ENCODE measurements around the gene SLC24A3.

Gene SLC24A3

GRCh38 chr20:19212469-19212815, at the start of gene SLC24A3:
SLC24A3 (plus strand) TSS chr20:19212642.
- DNase-seq = no peak

- DNase-seq = no peak
Observed at GRCh38 chr20:19170148-19170547, 42.3 kb upstream of the SLC24A3 start.

- DNase-seq = no peak
Observed at GRCh38 chr20:19172637-19173036, 39.8 kb upstream of the SLC24A3 start.

GRCh38 chr20:19176470-19177052, 35.9 kb upstream of the SLC24A3 start:
- no peak for DNase-seq

GRCh38 chr20:19181552-19181951, 30.9 kb upstream of the SLC24A3 start:
- DNase-seq = no peak

GRCh38 chr20:19185083-19185482, 27.4 kb upstream of the SLC24A3 start:
- DNase-seq = no peak

- DNase-seq = no peak
Observed at GRCh38 chr20:19193349-19193748, 19.1 kb upstream of the SLC24A3 start.

GRCh38 chr20:19205981-19206396, 6.5 kb upstream of the SLC24A3 start:
- DNase-seq = peak; percentile 37

- DNase-seq = no peak
Observed at GRCh38 chr20:19207541-19207940, 4.9 kb upstream of the SLC24A3 start.

- no peak for DNase-seq
Observed at GRCh38 chr20:19210391-19211155, 1.9 kb upstream of the SLC24A3 start.

- DNase-seq = no peak
Observed at GRCh38 chr20:19211252-19211651, 1.2 kb upstream of the SLC24A3 start.

- no peak for DNase-seq
Observed at GRCh38 chr20:19211661-19212468, 577 bp upstream of the SLC24A3 start.

GRCh38 chr20:19212821-19213502, 520 bp downstream of the SLC24A3 start:
- DNase-seq = no peak

GRCh38 chr20:19213946-19214490, 1.6 kb downstream of the SLC24A3 start:
- DNase-seq = no peak

- no peak for DNase-seq
Observed at GRCh38 chr20:19218411-19218810, 6.0 kb downstream of the SLC24A3 start.

GRCh38 chr20:19222520-19223040, 10.1 kb downstream of the SLC24A3 start:
- no peak for DNase-seq

GRCh38 chr20:19223640-19224039, 11.2 kb downstream of the SLC24A3 start:
- DNase-seq = no peak

GRCh38 chr20:19231359-19232035, 19.1 kb downstream of the SLC24A3 start:
- DNase-seq = no peak

GRCh38 chr20:19232997-19233794, 20.8 kb downstream of the SLC24A3 start:
- no peak for DNase-seq

GRCh38 chr20:19236371-19237055, 24.1 kb downstream of the SLC24A3 start:
- DNase-seq = no peak

GRCh38 chr20:19241440-19241839, 29.0 kb downstream of the SLC24A3 start:
- no peak for DNase-seq

All from NCI-H1048 (cell line).